Embryonic facial prominence (tissue), 1 donor: ENCODE results near the gene FYN.
"Not testable (repeated sequence)": the region's sequence is repeated elsewhere in the genome, so short reads cannot be mapped to it uniquely, and the experiment has no call there.

Experiments
- DNase-seq: peaks from one replicate; pipeline ENCODE4 v3.0.0-alpha.2; 2016; ENCODE audit errors: extremely low spot score

The FYN gene

GRCh38 chr6:111680811-111681609 lies 192.2 kb downstream of the FYN start:
- not testable (repeated sequence) for DNase-seq

GRCh38 chr6:111680015-111680712 lies 193.1 kb downstream of the FYN start:
- DNase-seq: no peak

- no peak for DNase-seq
Measured at GRCh38 chr6:111679126-111679858, 194.0 kb downstream of the FYN start.

- DNase-seq: no peak
Measured at GRCh38 chr6:111677249-111677990, 195.8 kb downstream of the FYN start.

GRCh38 chr6:111676383-111676782 lies 196.9 kb downstream of the FYN start:
- no peak for DNase-seq

- no peak for DNase-seq
Measured at GRCh38 chr6:111674883-111675282, 198.4 kb downstream of the FYN start.

GRCh38 chr6:111674413-111674812 lies 198.8 kb downstream of the FYN start:
- no peak for DNase-seq

GRCh38 chr6:111673937-111674336 lies 199.3 kb downstream of the FYN start:
- no peak for DNase-seq

GRCh38 chr6:111673532-111673931 lies 199.7 kb downstream of the FYN start:
- no peak for DNase-seq

- no peak for DNase-seq
Measured at GRCh38 chr6:111672761-111673450, 200.3 kb downstream of the FYN start.

- no peak for DNase-seq
Measured at GRCh38 chr6:111669326-111669725, 203.9 kb downstream of the FYN start.

GRCh38 chr6:111668410-111668809 lies 204.8 kb downstream of the FYN start:
- no peak for DNase-seq

- DNase-seq: no peak
Measured at GRCh38 chr6:111667931-111668330, 205.3 kb downstream of the FYN start.

GRCh38 chr6:111666847-111667246 lies 206.4 kb downstream of the FYN start:
- no peak for DNase-seq

GRCh38 chr6:111664565-111665030 lies 208.7 kb downstream of the FYN start:
- DNase-seq: no peak

- no peak for DNase-seq
Measured at GRCh38 chr6:111663692-111664564, 209.3 kb downstream of the FYN start.

GRCh38 chr6:111662794-111663593 lies 210.3 kb downstream of the FYN start:
- DNase-seq: no peak

- no peak for DNase-seq
Measured at GRCh38 chr6:111662072-111662793, 211.0 kb downstream of the FYN start.
